B cell (primary cell): ENCODE measurements around the gene GUCY2D. TPM values are rescaled to one million over a fixed set of nuclear protein-coding genes. Genes with fewer than 3 reads are reported as not detected.

Experiments
- ATAC-seq: fragments of 200-7000 bp; cut with Tn5 transposase; one replicate; pipeline ENCODE4 v1.10.0; 2021; ENCODE audit warnings: low read depth, mild to moderate bottlenecking, moderate number of reproducible peaks, moderate library complexity
- CTCF ChIA-PET: fragments of 350-600 bp; sonication (Branson Sonifier 250); formaldehyde crosslinking; loops from one replicate; lab custom pipeline; 2021; ENCODE audit warnings: antibody characterized with exemption, inconsistent platforms; lab: Charles Lee
- POLR2A ChIA-PET: fragments of 350-600 bp; sonication (Branson Sonifier 250); formaldehyde crosslinking; loops from one replicate; lab custom pipeline; 2021; ENCODE audit warnings: antibody characterized with exemption; lab: Charles Lee
- DNase-seq: peaks from one replicate; pipeline ENCODE4 v3.0.0; 2013
- H2AFZ ChIP-seq: 2 replicates; pipeline ENCODE4 v1.6.1; 2012; ENCODE audit warnings: mild to moderate bottlenecking, low read depth, low read length; ENCODE audit not compliant: insufficient read depth, poor library complexity, severe bottlenecking
- H3K27ac ChIP-seq, 2 donors: 1 replicate in 1 of 2; 2 replicates in 1 of 2; pipeline ENCODE4 v1.5.1; 2012 to 2013; ENCODE audit warnings: low read length in 2 of 2, mild to moderate bottlenecking in 2 of 2, moderate library complexity in 1 of 2
- H3K27me3 ChIP-seq, 4 experiments: fragments of 200-600 bp in 1 of 4; sonication (generic) in 1 of 4; replicated peaks in 1 of 4; 1 replicate in 2 of 4; 2 replicates in 2 of 4; pipeline versions ENCODE4 v1.6.1 to v1.7.0; 2013 to 2016; ENCODE audit warnings: low read length in 3 of 4, mild to moderate bottlenecking in 2 of 4, mixed read lengths in 1 of 4, moderate library complexity in 1 of 4; ENCODE audit not compliant: insufficient read depth in 4 of 4, control insufficient read depth in 3 of 4; ENCODE audit errors: control extremely low read depth in 1 of 4
- H3K36me3 ChIP-seq, 2 experiments: replicated peaks in 1 of 2; 1 replicate in 1 of 2; 2 replicates in 1 of 2; pipeline versions ENCODE4 v1.6.1 to v1.7.1; 2013; ENCODE audit warnings: low read length in 1 of 2; ENCODE audit not compliant: insufficient read depth in 2 of 2, control insufficient read depth in 1 of 2; ENCODE audit errors: control extremely low read depth in 1 of 2, extremely low read depth in 1 of 2
- H3K4me1 ChIP-seq, 2 donors: fragments of 200-600 bp in 1 of 2; sonication (generic) in 1 of 2; 1 replicate in 1 of 2; 2 replicates in 1 of 2; pipeline versions ENCODE4 v1.5.1 to v1.6.1; 2013 to 2017; ENCODE audit warnings: low read length in 2 of 2; ENCODE audit not compliant: control insufficient read depth in 2 of 2, insufficient read depth in 2 of 2
- H3K4me2 ChIP-seq: replicated peaks from 2 replicates; pipeline ENCODE3; 2012; ENCODE audit warnings: mild to moderate bottlenecking, low read depth, low read length; ENCODE audit not compliant: poor library complexity, severe bottlenecking
- H3K4me3 ChIP-seq, 5 experiments: fragments of 200-600 bp in 1 of 5; sonication (generic) in 1 of 5; 1 replicate in 3 of 5; 2 replicates in 2 of 5; pipeline versions ENCODE4 v1.5.1 to v1.7.0; 2011 to 2016; ENCODE audit warnings: low read length in 4 of 5, mild to moderate bottlenecking in 4 of 5, low read depth in 2 of 5, control low read depth in 1 of 5, moderate library complexity in 1 of 5; ENCODE audit not compliant: insufficient read depth in 1 of 5; ENCODE audit errors: control extremely low read depth in 1 of 5, extremely low read depth in 1 of 5
- H3K79me2 ChIP-seq: fragments of 200-600 bp; sonication (generic); one replicate; pipeline ENCODE4 v1.6.0; 2016; ENCODE audit warnings: low read length; ENCODE audit not compliant: control insufficient read depth, insufficient read depth
- H3K9ac ChIP-seq: fragments of 200-600 bp; sonication (generic); 2 replicates; pipeline ENCODE4 v1.6.1; 2017; ENCODE audit warnings: mild to moderate bottlenecking, low read length, moderate library complexity
- H3K9me3 ChIP-seq, 3 donors: one replicate each; pipeline versions ENCODE4 v1.6.1 to v1.7.1; 2013; ENCODE audit warnings: low read length in 2 of 3; ENCODE audit not compliant: control insufficient read depth in 2 of 3, insufficient read depth in 1 of 3; ENCODE audit errors: control extremely low read depth in 1 of 3
- H4K20me1 ChIP-seq: 2 replicates; pipeline ENCODE4 v1.6.0; 2012; ENCODE audit warnings: mild to moderate bottlenecking, low read length; ENCODE audit not compliant: insufficient read depth, control insufficient read depth, poor library complexity, severe bottlenecking
- H3K27ac Mint-ChIP-seq: one replicate; pipeline ENCODE4 v1.8.0; 2021; ENCODE audit warnings: mixed read lengths
- H3K27me3 Mint-ChIP-seq: one replicate; pipeline ENCODE4 v1.8.0; 2021; ENCODE audit warnings: mixed read lengths
- H3K4me1 Mint-ChIP-seq: one replicate; pipeline ENCODE4 v1.8.0; 2021; ENCODE audit warnings: mixed read lengths
- H3K4me3 Mint-ChIP-seq: one replicate; pipeline ENCODE4 v1.8.0; 2021; ENCODE audit warnings: mixed read lengths
- H3K9me3 Mint-ChIP-seq: one replicate; pipeline ENCODE4 v1.8.0; 2022; ENCODE audit warnings: mixed read lengths; ENCODE audit not compliant: insufficient read depth
- CTCF ChIP-seq: fragments of 200-600 bp; IDR thresholded peaks from one replicate; pipeline ENCODE4 v1.8.0; 2022; ENCODE audit warnings: antibody characterized with exemption, mild to moderate bottlenecking
- EZH2 ChIP-seq: IDR thresholded peaks from 2 replicates; pipeline ENCODE4 v1.6.1; 2012; ENCODE audit warnings: borderline replicate concordance, low read depth, mild to moderate bottlenecking, moderate library complexity, low read length; ENCODE audit not compliant: insufficient read depth, poor library complexity, severe bottlenecking
- WGBS: methylation state at CpG from one replicate; pipeline ENCODE4 v1.1.5; 2013; ENCODE audit warnings: missing lambda C conversion rate; ENCODE audit not compliant: insufficient coverage; 5-methylcytosine and 5-hydroxymethylcytosine counted together
- intact Hi-C: fragments of 100-400 bp; cut with micrococcal nuclease; formaldehyde crosslinking; loops from one replicate; pipeline ENCODE4 v1.10.0; 2022
- polyA plus RNA-seq: library from polyadenylated mRNA; depleted of rRNA; stranded (reverse); fragments of >200 nt; gene quantifications from 2 replicates; pipeline ENCODE4 v1.2.3, GENCODE V29; 2012
- total RNA-seq, 2 donors: library from RNA; stranded (reverse); fragments of 120-200 nt in 1 of 2; gene quantifications; 1 replicate in 1 of 2; 2 replicates in 1 of 2; pipeline versions ENCODE4 v1.2.3 to v1.2.4, GENCODE V29; 2013 to 2022

The GUCY2D gene
- total and polyA plus RNA-seq, 2 donors (not counting 1 experiment from before 2014, with no cell fraction given) = not detected

GRCh38 chr17:8056976-8057625 is 54.7 kb downstream of the GUCY2D start:
- no peak for DNase-seq
- peak overlapping the region; percentile 63 for H3K4me2 ChIP-seq
- peaks cover 22 to 25% of the 10 kb centered on the region in 2 donors for H3K4me1 ChIP-seq
- intact Hi-C loops = loop anchor here (1.0 to 5.0 kb wide), 9 partner anchors 16 to 314 kb away; partner anchors contain the start of genes CNTROB, SLC25A35 and TRAPPC1
- ChIA-PET CTCF (interaction anchor here (0.7 to 10.2 kb wide), 45 partner anchors 9 to 1011 kb away, joined by 3 to 131 read pairs (median 5); partner anchors contain the start of genes ALOXE3, CNTROB, GUCY2D and KCNAB3), POLR2A (no interaction called here)
- no peak overlapping the region for H3K27ac ChIP-seq
- no peaks in the 10 kb centered on the region for H3K9me3 Mint-ChIP-seq
- peaks cover 0 to 18% (median 5%) of the 10 kb centered on the region in 4 experiments for H3K27me3 ChIP-seq
- TF ChIP-seq EZH2 = no peak
- TF ChIP-seq CTCF = no peak
- H3K4me1 Mint-ChIP-seq = peaks cover 29% of the 10 kb centered on the region
- no peaks in the 10 kb centered on the region for H4K20me1 ChIP-seq
- H3K79me2 ChIP-seq = no peaks in the 10 kb centered on the region
- H3K9me3 ChIP-seq = no peaks in the 10 kb centered on the region
- H3K4me3 Mint-ChIP-seq = peak overlapping the region; percentile 29
- no peak overlapping the region for H3K27ac Mint-ChIP-seq
- no peak for ATAC-seq
- H2AFZ ChIP-seq = no peak overlapping the region
- no peaks in the 10 kb centered on the region for H3K36me3 ChIP-seq
- H3K27me3 Mint-ChIP-seq = peaks cover 26% of the 10 kb centered on the region
- H3K9ac ChIP-seq = peak overlapping the region; percentile 26
- no peak overlapping the region for H3K4me3 ChIP-seq
- WGBS = 88% methylated on average over 8 of the region's 17 CpGs

- ChIA-PET CTCF (interaction anchor here (0.6 to 10.2 kb wide), 44 partner anchors 8 to 1012 kb away, joined by 3 to 131 read pairs (median 5); partner anchors contain the start of genes ALOXE3, CNTROB, GUCY2D and KCNAB3), POLR2A (no interaction called here)
- TF ChIP-seq CTCF = peak; percentile 86
- TF ChIP-seq EZH2 = no peak
- no peaks in the 10 kb centered on the region for H3K79me2 ChIP-seq
- H3K27me3 ChIP-seq = peaks cover 0 to 24% (median 9%) of the 10 kb centered on the region in 4 experiments
- DNase-seq (peak; percentile 87), ATAC-seq (peak; percentile 85)
- H3K9me3 ChIP-seq = no peaks in the 10 kb centered on the region
- H3K36me3 ChIP-seq = no peaks in the 10 kb centered on the region
- Mint-ChIP-seq H3K27ac (no peak overlapping the region), H3K4me3 (no peak overlapping the region), H3K4me1 (peaks cover 29% of the 10 kb centered on the region), H3K9me3 (no peaks in the 10 kb centered on the region), H3K27me3 (peaks cover 31% of the 10 kb centered on the region)
- intact Hi-C loops = loop anchor here (1.0 to 5.0 kb wide), 9 partner anchors 16 to 314 kb away; partner anchors contain the start of genes CNTROB, SLC25A35 and TRAPPC1
- H3K4me3 ChIP-seq = no peak overlapping the region
- no peak overlapping the region for H3K9ac ChIP-seq
- H2AFZ ChIP-seq = no peak overlapping the region
- H3K4me2 ChIP-seq = peak overlapping the region; percentile 63
- 21% methylated on average over 14 of the region's 14 CpGs for WGBS
- H3K4me1 ChIP-seq = peaks cover 22 to 25% of the 10 kb centered on the region in 2 donors
- H3K27ac ChIP-seq = no peak overlapping the region
- H4K20me1 ChIP-seq = no peaks in the 10 kb centered on the region
Observed at GRCh38 chr17:8057691-8058114, 55.3 kb downstream of the GUCY2D start.
